NT2/D1 (cell line): Measurements from ENCODE around the gene USP28.

Experiments used
- SUZ12 ChIP-seq: IDR thresholded peaks from 2 replicates; pipeline ENCODE4 v1.6.1; 2011; ENCODE audit not compliant: insufficient read length, insufficient read depth; ENCODE audit errors: extremely low read depth
- ZNF274 ChIP-seq: IDR thresholded peaks from 2 replicates; pipeline ENCODE4 v1.6.1; 2011; ENCODE audit warnings: mild to moderate bottlenecking, low read depth, low read length

DNA sequence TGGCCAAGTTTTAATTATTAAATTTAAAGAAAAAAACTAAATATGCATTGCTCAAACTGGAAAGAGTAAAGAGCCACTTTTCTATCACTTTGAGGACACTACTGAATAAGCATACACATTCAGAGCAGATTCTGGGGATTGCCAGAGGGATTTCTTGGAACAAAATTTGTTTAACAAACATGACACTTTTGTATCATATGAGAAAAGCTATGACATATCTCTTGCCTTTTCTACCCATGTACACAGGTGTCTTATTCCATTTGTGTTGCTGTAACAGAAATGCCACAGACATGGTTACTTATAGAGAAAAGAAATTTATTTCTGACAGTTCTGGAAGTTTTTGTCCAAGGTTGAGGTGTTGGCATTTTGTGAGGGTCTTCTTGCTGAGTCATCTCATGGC lies 13.5 kb upstream of the USP28 start:
- TF ChIP-seq ZNF274 = no peak
- TF ChIP-seq SUZ12 = no peak
